ENCODE data around the gene SERTAD1. TPM values are rescaled to one million over a fixed set of nuclear protein-coding genes. Genes with fewer than 3 reads are reported as not detected.

The SERTAD1 gene
- total and polyA plus RNA-seq, 2 donors (not counting 1 experiment from before 2014, with no cell fraction given), result 11.9 to 59.4 TPM

- DNase-seq (no peak), ATAC-seq (ENCODE audit: low read depth) (no peak)
- WGBS (ENCODE audit: insufficient coverage), result 81% methylated on average over 5 of the region's 5 CpGs
- Mint-ChIP-seq H3K27ac (no peak overlapping the region), H3K27me3 (no peaks in the 10 kb centered on the region), H3K4me1 (peaks cover 17% of the 10 kb centered on the region), H3K4me3 (peak overlapping the region; percentile 19), H3K9me3 (ENCODE audit: insufficient read depth) (no peaks in the 10 kb centered on the region)
- H3K4me3 ChIP-seq (ENCODE audit: control extremely low read depth in 1 of 5, extremely low read depth in 1 of 5, insufficient read depth in 1 of 5, low read depth in 2 of 5, low read length in 4 of 5), result no peak overlapping the region
- H3K4me1 ChIP-seq (ENCODE audit: control insufficient read depth in 2 of 2, insufficient read depth in 2 of 2, low read length in 2 of 2), result peaks cover 9 to 20% of the 10 kb centered on the region in 2 donors
- H3K79me2 ChIP-seq (ENCODE audit: control insufficient read depth, insufficient read depth, low read length), result peaks cover 16% of the 10 kb centered on the region
- no peaks in the 10 kb centered on the region for H3K27me3 ChIP-seq (replicated peaks in 1 of 4; ENCODE audit: control extremely low read depth in 1 of 4, control insufficient read depth in 3 of 4, insufficient read depth in 4 of 4, low read length in 3 of 4)
- no peak overlapping the region for H2AFZ ChIP-seq (ENCODE audit: insufficient read depth, low read depth, low read length, poor library complexity, severe bottlenecking)
- CTCF ChIA-PET, result interaction anchor here (0.7 to 9.5 kb wide), 6 partner anchors 13 to 74 kb away, joined by 3 to 87 read pairs (median 16); partner anchors contain the start of genes BLVRB, SERTAD3 and SPTBN4
- intact Hi-C loops (cut with micrococcal nuclease), result no loop called here
- H3K4me2 ChIP-seq (replicated peaks; ENCODE audit: low read depth, low read length, poor library complexity, severe bottlenecking), result no peak overlapping the region
- no peak overlapping the region for H3K9ac ChIP-seq (ENCODE audit: low read length)
- H3K27ac ChIP-seq (ENCODE audit: low read length in 2 of 2), result no peak overlapping the region
- H3K9me3 ChIP-seq (ENCODE audit: control extremely low read depth in 1 of 3, control insufficient read depth in 2 of 3, insufficient read depth in 1 of 3, low read length in 2 of 3), result no peaks in the 10 kb centered on the region
- no peaks in the 10 kb centered on the region for H4K20me1 ChIP-seq (ENCODE audit: control insufficient read depth, insufficient read depth, low read length, poor library complexity, severe bottlenecking)
- TF ChIP-seq EZH2 (IDR thresholded peaks at IDR 0.05; ENCODE audit: borderline replicate concordance, insufficient read depth, low read depth, low read length, poor library complexity, severe bottlenecking), result no peak
- TF ChIP-seq, protein P1, sequence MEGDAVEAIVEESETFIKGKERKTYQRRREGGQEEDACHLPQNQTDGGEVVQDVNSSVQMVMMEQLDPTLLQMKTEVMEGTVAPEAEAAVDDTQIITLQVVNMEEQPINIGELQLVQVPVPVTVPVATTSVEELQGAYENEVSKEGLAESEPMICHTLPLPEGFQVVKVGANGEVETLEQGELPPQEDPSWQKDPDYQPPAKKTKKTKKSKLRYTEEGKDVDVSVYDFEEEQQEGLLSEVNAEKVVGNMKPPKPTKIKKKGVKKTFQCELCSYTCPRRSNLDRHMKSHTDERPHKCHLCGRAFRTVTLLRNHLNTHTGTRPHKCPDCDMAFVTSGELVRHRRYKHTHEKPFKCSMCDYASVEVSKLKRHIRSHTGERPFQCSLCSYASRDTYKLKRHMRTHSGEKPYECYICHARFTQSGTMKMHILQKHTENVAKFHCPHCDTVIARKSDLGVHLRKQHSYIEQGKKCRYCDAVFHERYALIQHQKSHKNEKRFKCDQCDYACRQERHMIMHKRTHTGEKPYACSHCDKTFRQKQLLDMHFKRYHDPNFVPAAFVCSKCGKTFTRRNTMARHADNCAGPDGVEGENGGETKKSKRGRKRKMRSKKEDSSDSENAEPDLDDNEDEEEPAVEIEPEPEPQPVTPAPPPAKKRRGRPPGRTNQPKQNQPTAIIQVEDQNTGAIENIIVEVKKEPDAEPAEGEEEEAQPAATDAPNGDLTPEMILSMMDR (IDR thresholded peaks at IDR 0.05), result no peak
- peaks cover 0 to 9% of the 10 kb centered on the region in 2 experiments for H3K36me3 ChIP-seq (replicated peaks in 1 of 2; ENCODE audit: control extremely low read depth in 1 of 2, control insufficient read depth in 1 of 2, extremely low read depth in 1 of 2, insufficient read depth in 2 of 2, low read length in 1 of 2)
- POLR2A ChIA-PET, result no interaction called here
These were observed 6.7 kb downstream of the SERTAD1 start for GRCh38 chr19:40419066-40419612.

- no peak overlapping the region for H3K27ac ChIP-seq (ENCODE audit: low read length in 2 of 2)
- Mint-ChIP-seq H3K27ac (no peak overlapping the region), H3K4me1 (peaks cover 16% of the 10 kb centered on the region), H3K4me3 (no peak overlapping the region), H3K27me3 (no peaks in the 10 kb centered on the region), H3K9me3 (ENCODE audit: insufficient read depth) (no peaks in the 10 kb centered on the region)
- DNase-seq (no peak), ATAC-seq (ENCODE audit: low read depth) (no peak)
- CTCF ChIA-PET, result interaction anchor here (1.4 to 5.6 kb wide), 2 partner anchors 12 to 27 kb away, joined by 5 to 87 read pairs; partner anchors contain the start of gene SERTAD3
- no peak overlapping the region for H3K9ac ChIP-seq (ENCODE audit: low read length)
- no peak overlapping the region for H3K4me2 ChIP-seq (replicated peaks; ENCODE audit: low read depth, low read length, poor library complexity, severe bottlenecking)
- peaks cover 7% of the 10 kb centered on the region for H3K79me2 ChIP-seq (ENCODE audit: control insufficient read depth, insufficient read depth, low read length)
- H3K4me1 ChIP-seq (ENCODE audit: control insufficient read depth in 2 of 2, insufficient read depth in 2 of 2, low read length in 2 of 2), result peaks cover 9 to 15% of the 10 kb centered on the region in 2 donors
- H3K36me3 ChIP-seq (replicated peaks in 1 of 2; ENCODE audit: control extremely low read depth in 1 of 2, control insufficient read depth in 1 of 2, extremely low read depth in 1 of 2, insufficient read depth in 2 of 2, low read length in 1 of 2), result peaks cover 0 to 7% of the 10 kb centered on the region in 2 experiments
- H3K27me3 ChIP-seq (replicated peaks in 1 of 4; ENCODE audit: control extremely low read depth in 1 of 4, control insufficient read depth in 3 of 4, insufficient read depth in 4 of 4, low read length in 3 of 4), result no peaks in the 10 kb centered on the region
- intact Hi-C loops (cut with micrococcal nuclease), result no loop called here
- POLR2A ChIA-PET, result no interaction called here
- WGBS (ENCODE audit: insufficient coverage), result 81% methylated on average over 3 of the region's 3 CpGs
- no peak overlapping the region for H2AFZ ChIP-seq (ENCODE audit: insufficient read depth, low read depth, low read length, poor library complexity, severe bottlenecking)
- no peaks in the 10 kb centered on the region for H4K20me1 ChIP-seq (ENCODE audit: control insufficient read depth, insufficient read depth, low read length, poor library complexity, severe bottlenecking)
- no peaks in the 10 kb centered on the region for H3K9me3 ChIP-seq (ENCODE audit: control extremely low read depth in 1 of 3, control insufficient read depth in 2 of 3, insufficient read depth in 1 of 3, low read length in 2 of 3)
- H3K4me3 ChIP-seq (ENCODE audit: control extremely low read depth in 1 of 5, extremely low read depth in 1 of 5, insufficient read depth in 1 of 5, low read depth in 2 of 5, low read length in 4 of 5), result no peak overlapping the region
- TF ChIP-seq EZH2 (IDR thresholded peaks at IDR 0.05; ENCODE audit: borderline replicate concordance, insufficient read depth, low read depth, low read length, poor library complexity, severe bottlenecking), result no peak
- TF ChIP-seq, protein P1 (IDR thresholded peaks at IDR 0.05), result no peak
These were observed 7.8 kb downstream of the SERTAD1 start for GRCh38 chr19:40418040-40418439.
